ENCODE results near the gene ADAM22. TPM values are rescaled to one million over a fixed set of nuclear protein-coding genes. Genes with fewer than 3 reads are reported as not detected.
A peak's percentile ranks its signal among the peaks of the same experiment; 100 is the strongest.

The ADAM22 gene
- total RNA-seq, 1 experiment from 2014 or later: 3.9 TPM

DNA sequence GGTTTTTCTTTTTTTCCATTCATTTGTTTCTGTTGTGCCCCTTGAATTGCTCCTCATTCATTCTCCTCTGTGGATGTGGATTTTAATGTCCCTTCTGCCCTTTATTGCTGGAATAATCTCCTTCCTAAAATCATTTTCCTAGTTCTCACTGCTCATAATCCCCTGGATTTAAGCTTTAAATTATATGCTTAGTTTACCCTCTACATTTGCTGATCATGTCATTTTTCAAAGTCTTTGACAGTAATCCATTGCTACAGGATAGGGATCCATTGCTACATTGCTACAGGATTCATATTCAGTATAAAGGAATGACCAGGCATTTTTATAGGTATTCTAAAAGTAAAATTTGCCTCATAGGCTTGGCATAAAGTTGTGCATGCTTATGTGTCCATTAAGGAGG, 14.3 kb downstream of the ADAM22 start:
- in situ Hi-C loops (cut with HindIII; ENCODE audit: low sequenced_read_pairs): no loop called here
- no peak for DNase-seq (ENCODE audit: low spot score)

- peak; percentile 64 for DNase-seq (ENCODE audit: low spot score)
- in situ Hi-C loops (cut with HindIII; ENCODE audit: low sequenced_read_pairs): no loop called here
These were observed 25.3 kb downstream of the ADAM22 start for GRCh38 chr7:87959336-87959735.

- no peak for DNase-seq (ENCODE audit: low spot score)
- in situ Hi-C loops (cut with HindIII; ENCODE audit: low sequenced_read_pairs): no loop called here
These were observed 26.2 kb downstream of the ADAM22 start for GRCh38 chr7:87960239-87960638.

DNA sequence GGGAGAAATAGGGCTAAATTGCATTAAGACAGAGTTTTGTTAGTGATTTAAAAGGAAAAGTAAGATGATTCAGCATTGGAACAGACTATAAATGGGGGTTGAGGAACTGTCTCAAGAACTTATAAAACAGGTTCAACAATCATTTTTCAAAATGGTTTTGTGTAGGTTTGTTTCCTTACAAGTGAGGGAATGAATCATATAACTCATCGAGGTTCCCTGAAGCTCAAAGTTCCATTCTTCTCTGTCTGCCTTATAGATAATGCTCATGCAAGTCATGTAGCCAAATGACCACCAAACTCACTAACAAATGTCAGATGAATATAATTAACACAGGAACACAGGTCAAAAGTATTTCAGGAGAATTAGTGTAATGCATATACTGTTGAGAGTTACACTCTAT, 27.7 kb downstream of the ADAM22 start:
- in situ Hi-C loops (cut with HindIII; ENCODE audit: low sequenced_read_pairs): no loop called here

GRCh38 chr7:87966271-87966670, 32.2 kb downstream of the ADAM22 start:
- in situ Hi-C loops (cut with HindIII; ENCODE audit: low sequenced_read_pairs): no loop called here
- no peak for DNase-seq (ENCODE audit: low spot score)

More for the DNA sequence above, 27.7 kb downstream of the ADAM22 start:
- no peak for DNase-seq (ENCODE audit: low spot score)

GRCh38 chr7:87968021-87968420, 34.0 kb downstream of the ADAM22 start:
- in situ Hi-C loops (cut with HindIII; ENCODE audit: low sequenced_read_pairs): no loop called here
- DNase-seq (ENCODE audit: low spot score): no peak

- DNase-seq (ENCODE audit: low spot score): no peak
- in situ Hi-C loops (cut with HindIII; ENCODE audit: low sequenced_read_pairs): no loop called here
These were observed 48.1 kb downstream of the ADAM22 start for GRCh38 chr7:87982116-87982515.

- DNase-seq (ENCODE audit: low spot score): no peak
These were observed 50.0 kb downstream of the ADAM22 start for GRCh38 chr7:87984088-87984487.

DNA sequence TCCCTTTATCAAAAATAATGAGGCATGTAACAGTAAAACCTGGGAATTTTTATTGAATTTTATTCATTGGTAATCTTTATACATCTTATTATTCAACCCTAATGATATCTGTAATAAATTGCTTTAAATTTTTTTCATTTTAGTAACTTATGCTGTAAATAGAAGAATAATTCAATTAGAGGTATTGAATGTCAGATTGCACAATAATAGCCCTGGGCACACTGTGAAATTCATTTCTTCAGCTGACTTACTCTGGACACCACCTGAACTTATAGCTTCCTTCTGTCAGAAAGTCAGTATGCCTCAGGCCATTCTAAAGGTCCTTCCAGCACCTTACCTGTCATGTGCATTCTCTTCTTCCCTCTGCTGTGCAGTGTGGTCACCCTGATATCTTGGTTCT, 59.2 kb downstream of the ADAM22 start:
- in situ Hi-C loops (cut with HindIII; ENCODE audit: low sequenced_read_pairs): no loop called here
- DNase-seq (ENCODE audit: low spot score): no peak

More at GRCh38 chr7:87984088-87984487, 50.0 kb downstream of the ADAM22 start:
- in situ Hi-C loops (cut with HindIII; ENCODE audit: low sequenced_read_pairs): no loop called here

DNA sequence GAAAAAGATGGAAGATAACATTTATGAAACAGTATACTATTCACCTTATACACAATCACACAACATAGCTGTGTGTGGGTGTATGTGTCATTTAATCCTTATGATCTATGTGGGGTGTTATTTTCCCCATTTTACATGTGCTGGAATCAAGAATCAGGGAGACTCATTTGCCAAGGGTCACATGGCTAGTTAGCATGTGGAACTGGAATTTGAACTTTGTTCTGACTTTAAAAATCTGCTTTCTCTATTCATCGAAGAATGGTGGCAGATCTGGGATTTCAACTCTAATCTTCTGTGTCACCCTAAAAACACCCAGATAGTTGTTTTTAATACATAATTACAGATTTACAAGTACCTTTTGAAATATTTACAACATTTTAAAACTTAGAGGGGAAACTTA, 65.2 kb downstream of the ADAM22 start:
- in situ Hi-C loops (cut with HindIII; ENCODE audit: low sequenced_read_pairs): no loop called here
- no peak for DNase-seq (ENCODE audit: low spot score)

- DNase-seq (ENCODE audit: low spot score): peak; percentile 41
- in situ Hi-C loops (cut with HindIII; ENCODE audit: low sequenced_read_pairs): no loop called here
These were observed 67.9 kb downstream of the ADAM22 start for GRCh38 chr7:88001744-88002530.

GRCh38 chr7:88002617-88003016, 68.6 kb downstream of the ADAM22 start:
- in situ Hi-C loops (cut with HindIII; ENCODE audit: low sequenced_read_pairs): no loop called here
- no peak for DNase-seq (ENCODE audit: low spot score)

- no peak for DNase-seq (ENCODE audit: low spot score)
- in situ Hi-C loops (cut with HindIII; ENCODE audit: low sequenced_read_pairs): no loop called here
These were observed 69.5 kb downstream of the ADAM22 start for GRCh38 chr7:88003581-88003980.

DNA sequence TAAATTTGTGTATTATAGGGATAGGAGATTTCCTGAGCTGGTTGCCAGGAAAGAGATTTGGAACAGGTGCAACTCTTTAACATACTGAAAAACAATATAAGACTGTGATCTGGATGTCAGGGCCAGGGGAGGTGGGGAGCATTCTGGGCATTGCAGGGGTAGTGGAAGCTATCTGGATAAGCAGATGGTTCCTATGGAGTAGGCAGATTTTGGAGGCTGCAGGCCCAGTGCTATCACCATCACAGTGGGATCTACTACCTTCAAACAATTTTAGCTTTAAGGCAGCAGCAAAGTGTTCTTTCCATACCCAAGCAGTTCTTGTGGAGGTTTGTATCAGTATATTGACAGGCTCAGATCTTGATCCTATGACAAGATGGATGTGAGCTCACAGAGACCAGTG, 71.1 kb downstream of the ADAM22 start:
- in situ Hi-C loops (cut with HindIII; ENCODE audit: low sequenced_read_pairs): no loop called here
- peak; percentile 87 for DNase-seq (ENCODE audit: low spot score)

DNA sequence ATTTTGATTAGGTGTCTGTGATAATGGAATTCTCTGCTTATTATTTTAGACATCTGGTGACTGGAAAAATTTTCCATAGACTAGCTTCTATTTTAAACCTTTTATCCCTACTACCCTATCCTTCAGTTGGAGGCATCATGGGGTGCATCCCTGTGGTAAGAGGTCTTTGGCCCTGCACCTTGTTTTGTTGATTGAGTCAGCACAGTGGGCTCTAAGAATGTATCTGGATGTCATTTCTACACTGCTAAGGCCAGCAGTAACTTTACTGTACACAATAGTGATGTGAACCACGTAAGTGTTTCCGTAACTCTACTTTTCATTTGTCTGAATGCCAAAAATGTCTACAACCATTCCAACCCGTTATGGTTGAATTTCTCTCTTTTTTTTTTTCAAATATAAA, 75.6 kb downstream of the ADAM22 start:
- no peak for DNase-seq (ENCODE audit: low spot score)
- in situ Hi-C loops (cut with HindIII; ENCODE audit: low sequenced_read_pairs): no loop called here

- in situ Hi-C loops (cut with HindIII; ENCODE audit: low sequenced_read_pairs): no loop called here
These were observed 78.0 kb downstream of the ADAM22 start for GRCh38 chr7:88012086-88012485.

DNA sequence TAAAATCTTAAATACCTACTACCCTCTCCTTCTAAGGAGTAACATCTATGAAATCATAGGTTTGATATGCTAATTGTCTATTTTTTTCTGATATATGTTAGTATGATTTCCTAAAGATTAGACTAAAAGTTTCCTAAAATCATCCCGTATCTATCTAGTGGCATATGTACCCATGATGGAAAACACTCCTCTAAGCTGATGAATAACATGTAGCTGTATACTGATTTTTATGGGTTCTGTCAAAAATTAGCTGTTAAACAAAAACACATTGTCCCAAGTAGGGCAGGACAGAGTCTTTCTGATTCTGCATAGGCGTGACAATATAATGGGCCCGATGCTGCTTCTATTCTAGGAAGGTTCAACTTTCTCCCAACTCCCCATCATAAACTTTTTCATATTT, 79.9 kb downstream of the ADAM22 start:
- in situ Hi-C loops (cut with HindIII; ENCODE audit: low sequenced_read_pairs): no loop called here
- no peak for DNase-seq (ENCODE audit: low spot score)

More at GRCh38 chr7:88012086-88012485, 78.0 kb downstream of the ADAM22 start:
- DNase-seq (ENCODE audit: low spot score): no peak

DNA sequence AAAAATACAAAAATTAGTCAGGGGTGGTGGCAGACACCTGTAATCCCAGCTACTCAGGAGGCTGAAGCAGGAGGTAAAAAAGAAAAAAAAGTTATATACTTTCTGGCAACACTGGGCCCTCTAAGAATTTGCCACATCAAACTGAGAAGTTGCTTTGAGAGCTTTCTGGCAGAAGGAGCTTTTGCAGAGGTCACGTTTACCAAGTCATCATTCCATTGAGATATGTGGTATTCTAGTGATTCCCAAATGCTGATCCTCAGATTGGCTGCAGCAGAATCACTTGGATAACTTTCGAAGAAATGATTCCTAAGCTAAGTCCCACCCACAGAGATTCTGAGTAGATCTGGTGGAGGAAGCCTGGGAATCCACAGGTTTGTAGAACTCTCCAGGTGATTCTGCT, 80.5 kb downstream of the ADAM22 start:
- in situ Hi-C loops (cut with HindIII; ENCODE audit: low sequenced_read_pairs): no loop called here

GRCh38 chr7:88015309-88015708, 81.3 kb downstream of the ADAM22 start:
- DNase-seq (ENCODE audit: low spot score): no peak
- in situ Hi-C loops (cut with HindIII; ENCODE audit: low sequenced_read_pairs): no loop called here

More for the DNA sequence above, 80.5 kb downstream of the ADAM22 start:
- no peak for DNase-seq (ENCODE audit: low spot score)

- DNase-seq (ENCODE audit: low spot score): no peak
- in situ Hi-C loops (cut with HindIII; ENCODE audit: low sequenced_read_pairs): no loop called here
These were observed 84.5 kb downstream of the ADAM22 start for GRCh38 chr7:88018501-88018900.

GRCh38 chr7:88020953-88021665, 87.1 kb downstream of the ADAM22 start:
- in situ Hi-C loops (cut with HindIII; ENCODE audit: low sequenced_read_pairs): no loop called here
- DNase-seq (ENCODE audit: low spot score): no peak
